Stomach (tissue), 4 donors: ENCODE data around the gene SPSB3.

Experiments
- CTCF ChIP-seq, 7 experiments: fragments of 450-650 bp in 4 of 7; fragments of 200-600 bp in 3 of 7; sonication (generic) in 3 of 7; IDR thresholded peaks; one replicate each; pipeline ENCODE4 v1.5.1; 2016 to 2019; ENCODE audit warnings: antibody characterized with exemption in 7 of 7, control low read depth in 2 of 7, mild to moderate bottlenecking in 1 of 7
- POLR2A ChIP-seq, 4 donors: fragments of 450-650 bp; IDR thresholded peaks; one replicate each; pipeline ENCODE4 v1.6.1; 2016; ENCODE audit warnings: antibody characterized with exemption in 4 of 4, control low read depth in 2 of 4, mild to moderate bottlenecking in 1 of 4, moderate library complexity in 1 of 4

- TF ChIP-seq CTCF (IDR thresholded peaks at IDR 0.05) (no peak), POLR2A (IDR thresholded peaks at IDR 0.05) (no peak)
These were observed 7.3 kb upstream of the SPSB3 start for GRCh38 chr16:1789643-1790045.
